HUES48 (cell line): ENCODE data around the gene SLC10A3.

Experiments used
- H3K27ac ChIP-seq: one replicate; pipeline ENCODE4 v1.7.0; 2013; ENCODE audit warnings: low read depth, low read length, inconsistent platforms
- H3K27me3 ChIP-seq: 2 replicates; pipeline ENCODE4 v1.6.1; 2013; ENCODE audit warnings: mild to moderate bottlenecking, low read length; ENCODE audit not compliant: control insufficient read depth, insufficient read depth
- H3K36me3 ChIP-seq: 2 replicates; pipeline ENCODE4 v1.6.1; 2013; ENCODE audit warnings: low read length; ENCODE audit not compliant: control insufficient read depth, insufficient read depth
- H3K4me1 ChIP-seq: 2 replicates; pipeline ENCODE4 v1.6.1; 2013; ENCODE audit warnings: mild to moderate bottlenecking, low read length; ENCODE audit not compliant: control insufficient read depth, insufficient read depth
- H3K4me3 ChIP-seq: 2 replicates; pipeline ENCODE4 v1.5.1; 2013; ENCODE audit warnings: mild to moderate bottlenecking, low read depth, low read length
- H3K9ac ChIP-seq: 2 replicates; pipeline ENCODE4 v1.6.1; 2013; ENCODE audit warnings: mild to moderate bottlenecking, low read depth, low read length, moderate library complexity
- H3K9me3 ChIP-seq: 2 replicates; pipeline ENCODE4 v1.6.1; 2013; ENCODE audit warnings: low read length; ENCODE audit not compliant: control insufficient read depth, insufficient read depth

The SLC10A3 gene

DNA sequence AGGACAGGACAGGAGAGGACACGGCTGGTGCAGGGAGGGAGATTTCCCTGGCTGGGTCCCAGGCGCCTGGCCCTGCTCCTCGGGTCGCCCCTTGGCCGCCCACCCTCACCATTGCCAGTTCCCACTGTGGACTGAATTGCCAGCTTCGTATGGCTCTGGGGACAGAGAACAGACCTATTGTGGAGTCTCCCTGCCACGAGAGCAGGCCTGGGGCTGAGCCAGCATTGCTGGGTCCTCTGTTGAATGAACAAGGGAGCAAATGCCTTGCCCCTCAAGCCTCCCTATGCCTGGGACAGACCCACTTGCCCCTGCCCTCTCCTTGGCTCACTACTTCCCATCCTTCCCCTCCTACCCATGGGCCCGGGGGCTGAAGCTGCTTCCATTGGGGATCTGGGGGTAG is 28.0 kb downstream of the SLC10A3 start:
- Histone ChIP-seq H3K9ac (no peak overlapping the region), H3K27ac (no peak overlapping the region), H3K4me3 (no peak overlapping the region), H3K36me3 (peaks cover 29% of the 10 kb centered on the region; the same call in 1 of the 2 replicates), H3K9me3 (peaks cover 37% of the 10 kb centered on the region; the same call in 1 of the 2 replicates), H3K27me3 (no peaks in the 10 kb centered on the region), H3K4me1 (no peaks in the 10 kb centered on the region)

GRCh38 chrX:154460326-154460725 is 30.1 kb downstream of the SLC10A3 start:
- Histone ChIP-seq H3K4me1 (no peaks in the 10 kb centered on the region), H3K36me3 (peaks cover 26% of the 10 kb centered on the region; the same call in 1 of the 2 replicates), H3K4me3 (no peak overlapping the region), H3K9me3 (peaks cover 28% of the 10 kb centered on the region; the same call in 1 of the 2 replicates), H3K27me3 (no peaks in the 10 kb centered on the region), H3K27ac (no peak overlapping the region), H3K9ac (no peak overlapping the region)

GRCh38 chrX:154459832-154460231 is 30.6 kb downstream of the SLC10A3 start:
- Histone ChIP-seq H3K9ac (no peak overlapping the region), H3K4me1 (no peaks in the 10 kb centered on the region)

GRCh38 chrX:154458954-154459778 is 31.3 kb downstream of the SLC10A3 start:
- H3K9ac ChIP-seq, result no peak overlapping the region
- H3K4me3 ChIP-seq, result peak overlapping the region; percentile 60
- peaks cover 21% of the 10 kb centered on the region; the same call in 1 of the 2 replicates for H3K36me3 ChIP-seq
- no peak overlapping the region for H3K27ac ChIP-seq
- H3K9me3 ChIP-seq, result peaks cover 29% of the 10 kb centered on the region
- no peaks in the 10 kb centered on the region for H3K27me3 ChIP-seq
- no peaks in the 10 kb centered on the region for H3K4me1 ChIP-seq

More at GRCh38 chrX:154459832-154460231, 30.6 kb downstream of the SLC10A3 start:
- Histone ChIP-seq H3K36me3 (peaks cover 23% of the 10 kb centered on the region; the same call in 1 of the 2 replicates), H3K9me3 (peaks cover 28% of the 10 kb centered on the region), H3K27me3 (no peaks in the 10 kb centered on the region), H3K27ac (no peak overlapping the region), H3K4me3 (no peak overlapping the region)

- Histone ChIP-seq H3K36me3 (peaks cover 19% of the 10 kb centered on the region; the same call in 1 of the 2 replicates), H3K9me3 (peaks cover 31% of the 10 kb centered on the region), H3K27ac (no peak within 1 kb of the TSS), H3K4me3 (peak within 1 kb of the TSS; percentile 60), H3K27me3 (no peaks in the 10 kb centered on the region), H3K4me1 (no peaks in the 10 kb centered on the region), H3K9ac (no peak within 1 kb of the TSS)
Measured at GRCh38 chrX:154458116-154458953, 32.1 kb downstream of the SLC10A3 start, which contains the start of gene PLXNA3. TSS of gene PLXNA3 (plus strand) at chrX:154458281. CDS start at chrX:154460184, 1,903 bp downstream.

- H3K4me1 ChIP-seq, result no peaks in the 10 kb centered on the region
- peak overlapping the region; percentile 60; the same call in 1 of the 2 replicates for H3K4me3 ChIP-seq
- no peak overlapping the region for H3K27ac ChIP-seq
- H3K9ac ChIP-seq, result no peak overlapping the region
- no peaks in the 10 kb centered on the region for H3K27me3 ChIP-seq
- peaks cover 13% of the 10 kb centered on the region; the same call in 1 of the 2 replicates for H3K36me3 ChIP-seq
- peaks cover 30% of the 10 kb centered on the region for H3K9me3 ChIP-seq
Measured at GRCh38 chrX:154457491-154458115, 32.8 kb downstream of the SLC10A3 start.

GRCh38 chrX:154452823-154453222 is 37.6 kb downstream of the SLC10A3 start:
- peaks cover 25% of the 10 kb centered on the region for H3K36me3 ChIP-seq
- no peak overlapping the region for H3K27ac ChIP-seq
- no peaks in the 10 kb centered on the region for H3K27me3 ChIP-seq
- no peak overlapping the region for H3K4me3 ChIP-seq
- no peaks in the 10 kb centered on the region for H3K4me1 ChIP-seq
- H3K9ac ChIP-seq, result no peak overlapping the region
- peaks cover 35% of the 10 kb centered on the region for H3K9me3 ChIP-seq

GRCh38 chrX:154450312-154450711 is 40.1 kb downstream of the SLC10A3 start:
- H3K36me3 ChIP-seq, result peaks cover 25% of the 10 kb centered on the region
- H3K9ac ChIP-seq, result no peak overlapping the region
- H3K9me3 ChIP-seq, result peaks cover 52% of the 10 kb centered on the region
- H3K27me3 ChIP-seq, result no peaks in the 10 kb centered on the region
- no peak overlapping the region for H3K27ac ChIP-seq
- no peaks in the 10 kb centered on the region for H3K4me1 ChIP-seq
- H3K4me3 ChIP-seq, result no peak overlapping the region

DNA sequence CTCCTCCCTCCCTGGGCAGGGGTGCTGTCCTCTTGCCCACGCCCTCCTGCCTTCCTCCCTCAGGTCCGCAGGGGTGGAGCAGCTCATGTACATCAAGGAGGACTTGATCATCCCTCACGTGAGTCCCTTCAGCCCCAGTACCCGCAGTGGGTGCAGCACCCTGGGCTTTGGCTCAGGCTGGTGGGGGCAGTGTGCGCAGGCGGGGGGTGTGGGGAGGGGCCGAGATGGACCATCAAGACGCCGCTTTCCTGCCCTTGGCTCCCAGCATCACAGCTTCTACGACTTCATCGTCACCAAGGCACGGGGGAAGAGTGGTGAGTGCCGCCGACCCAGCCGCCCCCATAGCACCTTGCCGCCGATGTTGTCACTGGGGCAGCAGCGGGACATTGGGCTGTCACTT is 40.8 kb downstream of the SLC10A3 start:
- Histone ChIP-seq H3K4me1 (no peaks in the 10 kb centered on the region), H3K4me3 (no peak overlapping the region), H3K9ac (no peak overlapping the region), H3K27ac (no peak overlapping the region), H3K9me3 (peaks cover 54% of the 10 kb centered on the region), H3K36me3 (peaks cover 25% of the 10 kb centered on the region), H3K27me3 (no peaks in the 10 kb centered on the region)

GRCh38 chrX:154448484-154448883 is 41.9 kb downstream of the SLC10A3 start:
- Histone ChIP-seq H3K9me3 (peaks cover 47% of the 10 kb centered on the region), H3K9ac (no peak overlapping the region), H3K36me3 (peaks cover 25% of the 10 kb centered on the region), H3K4me1 (no peaks in the 10 kb centered on the region), H3K27ac (no peak overlapping the region), H3K27me3 (no peaks in the 10 kb centered on the region), H3K4me3 (no peak overlapping the region)
